ENCODE results near the gene NUP98.
A peak's percentile ranks its signal among the peaks of the same experiment; 100 is the strongest.

Gene NUP98

GRCh38 chr11:3641701-3642070 is 155.7 kb downstream of the NUP98 start, which contains the start of gene ART5:
Gene ART5 (minus strand): TSS chr11:3641992. CDS start chr11:3641862, 130 bp downstream.
- H3K9me3 ChIP-seq (ENCODE audit: control insufficient read depth, insufficient read depth, low read depth, low read length), result no peaks in the 10 kb centered on the region
- H3K4me3 ChIP-seq (ENCODE audit: low read depth, low read length), result peak within 1 kb of the TSS; percentile 42
- no peak for TF ChIP-seq ZNF473 (tag by site-specific recombination; IDR thresholded peaks at IDR 0.05)
- 0 out of 2 replicates have a peak, but pooled peaks have one; percentile 3 for TF ChIP-seq KLF8 (tag by site-specific recombination; IDR thresholded peaks at IDR 0.05)
- POLR2A ChIA-PET, result no interaction called here
- CTCF ChIA-PET, result interaction anchor here (1.1 kb wide), 1 partner anchor 32 kb away, joined by 3 read pairs; no protein-coding TSS in a partner anchor
- H3K4me1 ChIP-seq (ENCODE audit: control insufficient read depth, insufficient read depth, low read length), result no peaks in the 10 kb centered on the region
- H3K27ac ChIP-seq (ENCODE audit: extremely low read depth, low read depth, low read length), result no peak within 1 kb of the TSS; the same call in 1 of the 2 replicates
- no peaks in the 10 kb centered on the region for H3K36me3 ChIP-seq (ENCODE audit: control insufficient read depth in 2 of 2, insufficient read depth in 1 of 2, low read length in 2 of 2)

- Histone ChIP-seq H3K4me1 (ENCODE audit: control insufficient read depth, insufficient read depth, low read length) (no peaks in the 10 kb centered on the region), H3K9me3 (ENCODE audit: control insufficient read depth, insufficient read depth, low read depth, low read length) (no peaks in the 10 kb centered on the region), H3K4me3 (ENCODE audit: low read depth, low read length) (no peak overlapping the region), H3K36me3 (ENCODE audit: control insufficient read depth in 2 of 2, insufficient read depth in 1 of 2, low read length in 2 of 2) (no peaks in the 10 kb centered on the region), H3K27ac (ENCODE audit: extremely low read depth, low read depth, low read length) (no peak overlapping the region)
- ChIA-PET POLR2A (no interaction called here), CTCF (interaction anchor here (1.1 kb wide), 1 partner anchor 31 kb away, joined by 3 read pairs; no protein-coding TSS in a partner anchor)
- TF ChIP-seq ZNF423 (tag by site-specific recombination; IDR thresholded peaks at IDR 0.05) (no peak), HIC1 (tag by site-specific recombination; IDR thresholded peaks at IDR 0.05) (no peak), EGR2 (tag by site-specific recombination; IDR thresholded peaks at IDR 0.05; ENCODE audit: low read depth) (no peak), ZNF791 (tag by site-specific recombination; IDR thresholded peaks at IDR 0.05) (no peak), ZNF473 (tag by site-specific recombination; IDR thresholded peaks at IDR 0.05) (no peak), KLF9 (tag by site-specific recombination; IDR thresholded peaks at IDR 0.05; ENCODE audit: low read depth) (no peak), ZNF558 (tag by site-specific recombination; IDR thresholded peaks at IDR 0.05) (no peak), ZNF146 (tag by site-specific recombination; IDR thresholded peaks at IDR 0.05) (no peak), ZNF140 (tag by site-specific recombination; IDR thresholded peaks at IDR 0.05) (no peak), MYNN (tag by site-specific recombination; IDR thresholded peaks at IDR 0.05; ENCODE audit: borderline replicate concordance) (no peak), ZNF785 (tag by site-specific recombination; IDR thresholded peaks at IDR 0.05) (no peak), ZNF585B (tag by site-specific recombination; IDR thresholded peaks at IDR 0.05) (no peak), ZNF48 (tag by site-specific recombination; IDR thresholded peaks at IDR 0.05) (no peak), RBAK (tag by site-specific recombination; IDR thresholded peaks at IDR 0.05) (no peak), REPIN1 (tag by site-specific recombination; IDR thresholded peaks at IDR 0.05; ENCODE audit: low read depth) (no peak), ZNF660 (tag by site-specific recombination; IDR thresholded peaks at IDR 0.05) (no peak), ZNF366 (tag by site-specific recombination; conservative IDR thresholded peaks at IDR 0.05) (no peak), KLF10 (tag by site-specific recombination; IDR thresholded peaks at IDR 0.05) (no peak)
These were observed 156.2 kb downstream of the NUP98 start for GRCh38 chr11:3641191-3641590.

GRCh38 chr11:3639841-3640240 is 157.5 kb downstream of the NUP98 start:
- Histone ChIP-seq H3K27ac (ENCODE audit: extremely low read depth, low read depth, low read length) (no peak overlapping the region), H3K36me3 (ENCODE audit: control insufficient read depth in 2 of 2, insufficient read depth in 1 of 2, low read length in 2 of 2) (no peaks in the 10 kb centered on the region), H3K4me3 (ENCODE audit: low read depth, low read length) (no peak overlapping the region), H3K4me1 (ENCODE audit: control insufficient read depth, insufficient read depth, low read length) (no peaks in the 10 kb centered on the region), H3K9me3 (ENCODE audit: control insufficient read depth, insufficient read depth, low read depth, low read length) (no peaks in the 10 kb centered on the region)
- CTCF ChIA-PET, result interaction anchor here (0.6 kb wide), 1 partner anchor 69 kb away, joined by 3 read pairs; no protein-coding TSS in a partner anchor
- POLR2A ChIA-PET, result no interaction called here
- TF ChIP-seq ZNF394 (tag by site-specific recombination; IDR thresholded peaks at IDR 0.05; ENCODE audit: borderline replicate concordance) (no peak), ZNF664 (tag by site-specific recombination; IDR thresholded peaks at IDR 0.05) (no peak), ZNF24 (tag by site-specific recombination; IDR thresholded peaks at IDR 0.05) (no peak), ZBTB8A (tag by site-specific recombination; IDR thresholded peaks at IDR 0.05) (no peak), ZNF707 (tag by site-specific recombination; IDR thresholded peaks at IDR 0.05) (no peak), ZXDB (tag by site-specific recombination; IDR thresholded peaks at IDR 0.05) (no peak), ZNF169 (tag by site-specific recombination; IDR thresholded peaks at IDR 0.05) (no peak), ZNF585B (tag by site-specific recombination; IDR thresholded peaks at IDR 0.05) (no peak), ZNF626 (tag by site-specific recombination; IDR thresholded peaks at IDR 0.05) (no peak), ZNF398 (tag by site-specific recombination; IDR thresholded peaks at IDR 0.05) (no peak), AEBP2 (tag by site-specific recombination; IDR thresholded peaks at IDR 0.05; ENCODE audit: borderline replicate concordance) (no peak), ZNF391 (tag by site-specific recombination; IDR thresholded peaks at IDR 0.05; ENCODE audit: borderline replicate concordance, low read depth) (no peak)

All from HEK293 (cell line).